WI38 (cell line): Measurements from ENCODE around the gene HNRNPA3.

ENCODE experiments used
- H3K4me3 ChIP-seq: 2 replicates; pipeline ENCODE4 v1.5.1; 2011; ENCODE audit warnings: low read depth, mild to moderate bottlenecking, control low read depth, low read length
- TF ChIP-seq, protein P1 (sequence below): IDR thresholded peaks from 2 replicates; pipeline ENCODE4 v1.5.1; 2012; ENCODE audit warnings: low read depth, mild to moderate bottlenecking, control low read depth, low read length

HNRNPA3 gene

DNA sequence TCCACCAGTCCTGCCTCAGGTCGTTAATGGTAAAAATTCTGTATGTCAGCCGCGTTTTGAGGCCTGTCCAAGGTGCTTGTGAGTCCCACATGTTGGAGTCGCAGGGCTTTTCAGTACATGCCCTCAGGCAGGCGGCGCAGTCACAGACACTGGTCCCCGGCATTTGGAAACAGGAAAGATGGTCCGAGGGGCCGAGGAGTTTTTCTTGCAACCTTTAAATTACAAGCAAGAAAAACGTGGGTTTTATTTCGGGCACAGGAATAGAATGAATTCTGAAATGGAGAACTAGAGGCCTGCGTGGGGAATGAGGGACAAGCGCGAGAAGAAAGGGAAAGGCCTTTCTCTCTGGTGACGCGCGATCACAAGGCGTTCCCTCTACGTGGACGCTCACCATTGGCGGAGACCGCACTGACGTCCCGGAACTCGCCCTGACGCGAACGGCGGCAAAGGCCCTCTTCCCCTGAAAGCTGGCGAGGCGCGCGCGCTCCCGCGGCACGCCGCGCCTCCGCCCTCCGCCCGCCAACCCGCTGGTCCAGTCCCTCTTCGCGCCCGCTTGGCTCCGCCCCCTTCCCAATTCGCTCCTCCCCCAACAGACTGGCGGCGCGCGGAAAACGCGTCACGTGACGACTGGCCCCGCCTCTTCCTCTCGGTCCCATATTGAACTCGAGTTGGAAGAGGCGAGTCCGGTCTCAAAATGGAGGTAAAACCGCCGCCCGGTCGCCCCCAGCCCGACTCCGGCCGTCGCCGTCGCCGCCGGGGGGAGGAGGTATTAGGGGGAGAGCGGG is at the start of gene HNRNPA3:
HNRNPA3 (plus strand) TSS at position 689 of the 785 bp plus-strand sequence; CDS start at position 695, 6 bp downstream.
- TF ChIP-seq, protein P1, sequence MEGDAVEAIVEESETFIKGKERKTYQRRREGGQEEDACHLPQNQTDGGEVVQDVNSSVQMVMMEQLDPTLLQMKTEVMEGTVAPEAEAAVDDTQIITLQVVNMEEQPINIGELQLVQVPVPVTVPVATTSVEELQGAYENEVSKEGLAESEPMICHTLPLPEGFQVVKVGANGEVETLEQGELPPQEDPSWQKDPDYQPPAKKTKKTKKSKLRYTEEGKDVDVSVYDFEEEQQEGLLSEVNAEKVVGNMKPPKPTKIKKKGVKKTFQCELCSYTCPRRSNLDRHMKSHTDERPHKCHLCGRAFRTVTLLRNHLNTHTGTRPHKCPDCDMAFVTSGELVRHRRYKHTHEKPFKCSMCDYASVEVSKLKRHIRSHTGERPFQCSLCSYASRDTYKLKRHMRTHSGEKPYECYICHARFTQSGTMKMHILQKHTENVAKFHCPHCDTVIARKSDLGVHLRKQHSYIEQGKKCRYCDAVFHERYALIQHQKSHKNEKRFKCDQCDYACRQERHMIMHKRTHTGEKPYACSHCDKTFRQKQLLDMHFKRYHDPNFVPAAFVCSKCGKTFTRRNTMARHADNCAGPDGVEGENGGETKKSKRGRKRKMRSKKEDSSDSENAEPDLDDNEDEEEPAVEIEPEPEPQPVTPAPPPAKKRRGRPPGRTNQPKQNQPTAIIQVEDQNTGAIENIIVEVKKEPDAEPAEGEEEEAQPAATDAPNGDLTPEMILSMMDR, result peak; percentile 26; the same call in 1 of the 2 replicates
- peak within 1 kb of the TSS; percentile 80 for H3K4me3 ChIP-seq

DNA sequence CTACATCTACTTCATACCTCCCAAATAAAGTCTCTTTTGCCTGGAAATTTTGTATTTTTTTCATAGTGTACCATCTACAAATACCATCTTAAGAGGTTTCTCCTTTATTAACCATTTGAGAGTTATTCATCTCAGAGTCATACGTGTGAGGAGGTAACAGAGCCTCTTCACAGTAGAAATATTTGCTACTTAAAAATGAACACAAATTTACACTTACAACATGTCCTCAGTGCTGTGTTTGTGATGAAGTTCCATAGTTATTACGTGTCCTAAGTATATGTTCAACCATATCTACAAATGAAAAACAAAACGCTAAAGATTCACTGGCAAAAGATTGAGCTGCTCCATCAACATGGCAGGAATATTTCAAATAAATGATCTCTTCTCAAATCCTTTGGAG is 48.5 kb upstream of the HNRNPA3 start:
- TF ChIP-seq, protein P1, result no peak
- H3K4me3 ChIP-seq, result peak overlapping the region; percentile 40

DNA sequence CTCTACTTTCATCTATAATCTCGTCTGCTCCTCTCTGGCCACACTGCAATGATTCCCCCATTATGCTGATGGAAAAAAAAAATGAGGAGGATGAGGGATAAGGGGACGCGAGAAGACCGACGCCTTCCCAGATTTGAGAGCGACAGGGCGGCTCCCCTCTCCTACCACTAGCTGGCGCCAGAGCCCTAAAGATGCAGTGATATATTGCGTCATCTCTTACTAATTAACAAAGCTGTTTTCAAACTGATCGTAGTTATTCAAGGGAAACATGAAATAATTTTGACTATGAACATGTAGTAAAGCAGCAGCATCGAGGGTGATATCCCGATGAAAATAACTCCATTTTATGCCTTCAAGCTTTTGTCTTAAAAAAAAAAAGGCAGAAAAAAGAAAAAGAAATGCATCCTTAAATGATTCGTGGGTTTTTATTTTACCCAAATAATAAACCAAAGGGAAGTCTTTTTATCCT is 48.0 kb upstream of the HNRNPA3 start:
- H3K4me3 ChIP-seq, result peak overlapping the region; percentile 40
- TF ChIP-seq, protein P1, result peak; percentile 100

DNA sequence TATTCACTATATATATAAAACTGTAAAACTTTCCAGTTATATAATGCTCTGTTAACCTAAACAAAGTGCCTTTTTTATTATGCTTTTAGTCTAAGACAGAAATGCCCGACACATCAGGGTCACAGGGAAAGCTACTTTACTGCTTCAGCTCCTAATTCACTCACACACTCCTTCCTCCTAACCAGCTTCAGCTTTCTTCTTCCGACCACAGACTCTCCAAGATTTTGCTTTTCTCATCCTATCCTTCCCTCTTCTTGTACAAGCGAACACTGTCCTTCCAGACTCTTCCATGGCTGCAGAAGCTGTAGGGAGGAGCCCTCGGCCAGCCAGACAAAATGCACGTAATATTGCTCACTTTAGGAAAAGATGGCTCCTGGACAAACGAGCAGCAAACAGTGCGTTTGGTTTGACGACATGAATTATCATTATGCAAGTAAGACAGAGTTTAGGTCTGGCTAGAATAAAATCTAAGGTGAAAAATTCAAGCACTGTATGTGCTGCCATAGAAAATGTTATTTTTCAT is 47.5 kb upstream of the HNRNPA3 start:
- H3K4me3 ChIP-seq, result peak overlapping the region; percentile 40
- TF ChIP-seq, protein P1, result no peak

DNA sequence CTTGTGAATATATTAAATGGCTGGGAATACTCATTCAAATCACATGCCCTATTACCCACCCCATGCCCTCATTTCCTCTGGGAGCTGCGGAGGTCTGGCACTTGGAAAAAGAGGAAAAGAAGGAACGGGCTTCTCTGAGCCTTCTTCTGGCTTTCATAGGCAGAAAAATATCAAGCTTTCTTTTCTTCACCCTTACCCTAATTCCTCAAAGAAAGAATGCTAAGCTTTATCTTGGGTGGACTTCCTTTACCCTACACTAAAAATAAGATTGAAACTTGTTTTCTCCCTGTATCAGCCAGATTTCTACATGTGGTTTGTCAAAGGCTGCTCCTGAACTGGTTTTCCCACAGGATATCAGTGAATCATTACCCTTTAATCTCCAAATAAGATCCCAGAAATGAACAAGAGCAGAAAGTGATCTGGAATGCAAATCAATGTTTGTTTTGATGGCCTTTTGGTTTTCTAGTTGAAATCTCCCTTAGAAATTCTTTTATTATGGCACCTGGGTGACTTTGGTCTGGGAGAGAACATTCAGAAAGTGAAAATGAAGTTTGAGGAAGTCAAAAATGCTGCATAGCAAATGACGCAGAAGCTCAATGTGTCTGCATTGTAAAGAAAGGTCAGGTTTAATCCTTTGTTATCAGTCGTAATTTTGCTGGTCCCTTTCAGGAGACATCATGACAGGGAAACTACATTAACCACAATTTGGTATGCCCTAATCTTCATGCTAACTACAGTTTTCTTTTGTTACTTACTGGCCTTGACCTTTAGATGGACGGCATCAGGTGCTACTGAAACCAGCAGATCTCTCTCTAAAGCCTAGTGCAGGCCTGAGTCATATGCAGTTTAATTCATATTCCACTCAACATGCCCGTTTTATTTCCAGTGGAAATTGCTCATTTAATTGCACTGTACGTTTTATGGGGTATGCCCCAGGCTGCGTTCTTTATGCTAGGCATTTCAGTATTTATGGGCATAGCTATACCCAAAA is 46.6 kb upstream of the HNRNPA3 start:
- TF ChIP-seq, protein P1, result no peak
- H3K4me3 ChIP-seq, result peak overlapping the region; percentile 40

DNA sequence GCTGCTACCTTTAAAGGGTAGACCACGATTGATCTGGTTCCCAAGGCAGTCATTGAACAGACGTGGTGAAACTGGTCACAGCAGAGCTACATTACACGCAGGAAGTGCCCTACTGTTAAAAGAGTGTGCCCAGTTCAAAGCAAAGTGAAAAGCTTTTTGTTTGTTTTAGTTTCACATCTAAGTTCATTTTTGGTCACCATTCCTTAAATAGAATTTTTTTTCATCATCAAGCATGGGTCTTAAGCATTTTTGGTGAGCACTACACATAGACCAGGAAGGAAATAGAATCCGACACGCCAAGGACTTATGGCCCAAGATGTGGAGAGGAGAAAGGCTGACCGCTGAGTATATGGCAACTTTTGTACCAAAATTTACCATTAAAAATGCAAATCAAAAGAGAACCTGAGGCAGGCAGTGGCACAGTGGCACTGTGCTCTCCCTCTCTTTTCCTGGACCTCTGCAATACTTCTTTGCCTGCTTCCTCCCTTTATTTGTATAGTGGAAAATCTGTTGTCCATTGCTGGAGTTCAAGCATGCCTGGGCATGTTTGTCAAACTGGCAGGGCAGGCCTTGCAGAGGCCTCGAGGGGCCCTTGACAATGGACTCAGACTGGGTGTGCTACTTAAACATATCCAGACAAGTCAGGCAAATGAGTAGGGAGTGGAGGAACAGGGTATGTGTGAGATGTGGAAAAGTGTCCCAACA is 42.6 kb upstream of the HNRNPA3 start:
- TF ChIP-seq, protein P1, result no peak
- H3K4me3 ChIP-seq, result no peak overlapping the region
